ENCODE results near the gene SPOCK1. TPM values are rescaled to one million over a fixed set of nuclear protein-coding genes. Genes with fewer than 3 reads are reported as not detected.
A peak's percentile ranks its signal among the peaks of the same experiment; 100 is the strongest.

SPOCK1 gene
- total RNA-seq, 1 experiment from 2014 or later: 9.8 TPM

GRCh38 chr5:137265457-137265856 is 233.7 kb downstream of the SPOCK1 start:
- Histone ChIP-seq H3K4me3 (ENCODE audit: low read length) (no peak overlapping the region), H3K27me3 (ENCODE audit: low read length) (no peaks in the 10 kb centered on the region), H3K79me2 (ENCODE audit: low read length) (no peaks in the 10 kb centered on the region), H3K4me1 (ENCODE audit: insufficient read depth, low read length) (0 out of 2 replicates have a peak, but pooled peaks cover 9% of the 10 kb centered on the region), H3F3A (ENCODE audit: low read length, unreplicated experiment) (peaks cover 3% of the 10 kb centered on the region), H3K27ac (ENCODE audit: low read length) (no peak overlapping the region), H4K20me1 (ENCODE audit: low read length) (no peaks in the 10 kb centered on the region), H3K36me3 (ENCODE audit: low read depth, low read length) (no peaks in the 10 kb centered on the region), H3K9me3 (ENCODE audit: low read length) (no peaks in the 10 kb centered on the region), H2AFZ (ENCODE audit: low read length) (no peak overlapping the region), H3K9me2 (replicated peaks; ENCODE audit: low read length) (no peaks in the 10 kb centered on the region), H3K9ac (ENCODE audit: low read length) (no peak overlapping the region), H3K4me2 (ENCODE audit: low read length) (no peak overlapping the region)
- ATAC-seq: peak; percentile 93
- TF ChIP-seq EZH2phosphoT487 (IDR thresholded peaks at IDR 0.05; ENCODE audit: borderline replicate concordance, low read length) (no peak), CTCF (conservative IDR thresholded peaks at IDR 0.05; ENCODE audit: low read depth, low read length) (no peak), EZH2 (IDR thresholded peaks at IDR 0.05; ENCODE audit: low read length, unreplicated experiment) (no peak)
- no TSS peak for BruUV-seq (replicated peaks)
- POLR2A ChIA-PET (ENCODE audit: unreplicated experiment): interaction anchor here (0.7 kb wide), 1 partner anchor 1911 kb away, joined by 3 read pairs; no protein-coding TSS in a partner anchor
- DNase-seq: peak; percentile 35
- CTCF ChIA-PET: no interaction called here
- intact Hi-C loops (cut with micrococcal nuclease): no loop called here

GRCh38 chr5:137264573-137264972 is 234.6 kb downstream of the SPOCK1 start:
- no TSS peak for BruUV-seq (replicated peaks)
- no peaks in the 10 kb centered on the region for H4K20me1 ChIP-seq (ENCODE audit: low read length)
- H3K9ac ChIP-seq (ENCODE audit: low read length): no peak overlapping the region
- DNase-seq (no peak), ATAC-seq (peak; percentile 18; the same call in 1 of the 2 replicates)
- H3K27me3 ChIP-seq (ENCODE audit: low read length): no peaks in the 10 kb centered on the region
- H3F3A ChIP-seq (ENCODE audit: low read length, unreplicated experiment): peaks cover 3% of the 10 kb centered on the region
- POLR2A ChIA-PET (ENCODE audit: unreplicated experiment): no interaction called here
- no peak overlapping the region for H3K27ac ChIP-seq (ENCODE audit: low read length)
- no peaks in the 10 kb centered on the region for H3K9me2 ChIP-seq (replicated peaks; ENCODE audit: low read length)
- no peaks in the 10 kb centered on the region for H3K79me2 ChIP-seq (ENCODE audit: low read length)
- no peak overlapping the region for H2AFZ ChIP-seq (ENCODE audit: low read length)
- intact Hi-C loops (cut with micrococcal nuclease): no loop called here
- 0 out of 2 replicates have a peak, but pooled peaks cover 9% of the 10 kb centered on the region for H3K4me1 ChIP-seq (ENCODE audit: insufficient read depth, low read length)
- no peak overlapping the region for H3K4me2 ChIP-seq (ENCODE audit: low read length)
- CTCF ChIA-PET: no interaction called here
- no peaks in the 10 kb centered on the region for H3K36me3 ChIP-seq (ENCODE audit: low read depth, low read length)
- TF ChIP-seq EZH2 (IDR thresholded peaks at IDR 0.05; ENCODE audit: low read length, unreplicated experiment): no peak
- no peak for TF ChIP-seq EZH2phosphoT487 (IDR thresholded peaks at IDR 0.05; ENCODE audit: borderline replicate concordance, low read length)
- TF ChIP-seq CTCF (conservative IDR thresholded peaks at IDR 0.05; ENCODE audit: low read depth, low read length): no peak
- H3K4me3 ChIP-seq (ENCODE audit: low read length): no peak overlapping the region
- H3K9me3 ChIP-seq (ENCODE audit: low read length): no peaks in the 10 kb centered on the region

- ChIA-PET CTCF (no interaction called here), POLR2A (ENCODE audit: unreplicated experiment) (no interaction called here)
- Histone ChIP-seq H3K4me1 (ENCODE audit: insufficient read depth, low read length) (0 out of 2 replicates have a peak, but pooled peaks cover 9% of the 10 kb centered on the region), H4K20me1 (ENCODE audit: low read length) (no peaks in the 10 kb centered on the region), H3K27me3 (ENCODE audit: low read length) (no peaks in the 10 kb centered on the region), H3K4me3 (ENCODE audit: low read length) (no peak overlapping the region), H3K9me3 (ENCODE audit: low read length) (no peaks in the 10 kb centered on the region), H3K79me2 (ENCODE audit: low read length) (no peaks in the 10 kb centered on the region), H3F3A (ENCODE audit: low read length, unreplicated experiment) (peaks cover 3% of the 10 kb centered on the region), H3K4me2 (ENCODE audit: low read length) (no peak overlapping the region), H3K36me3 (ENCODE audit: low read depth, low read length) (no peaks in the 10 kb centered on the region), H3K27ac (ENCODE audit: low read length) (no peak overlapping the region), H3K9me2 (replicated peaks; ENCODE audit: low read length) (no peaks in the 10 kb centered on the region), H3K9ac (ENCODE audit: low read length) (no peak overlapping the region), H2AFZ (ENCODE audit: low read length) (no peak overlapping the region)
- ATAC-seq (no peak), DNase-seq (no peak)
- BruUV-seq (replicated peaks): no TSS peak
- TF ChIP-seq EZH2phosphoT487 (IDR thresholded peaks at IDR 0.05; ENCODE audit: borderline replicate concordance, low read length) (no peak), CTCF (conservative IDR thresholded peaks at IDR 0.05; ENCODE audit: low read depth, low read length) (no peak), EZH2 (IDR thresholded peaks at IDR 0.05; ENCODE audit: low read length, unreplicated experiment) (no peak)
- intact Hi-C loops (cut with micrococcal nuclease): no loop called here
These were observed 235.1 kb downstream of the SPOCK1 start for GRCh38 chr5:137264041-137264440.
